ENCODE data around the gene FAM222B.
A peak's percentile ranks its signal among the peaks of the same experiment; 100 is the strongest.

Gene FAM222B

GRCh38 chr17:28763137-28763799 lies 79.3 kb downstream of the FAM222B start:
- no peak for TF ChIP-seq CTCF (conservative IDR thresholded peaks at IDR 0.05; ENCODE audit: low read depth)
- CTCF ChIA-PET: interaction anchor here (0.6 to 4.2 kb wide), 22 partner anchors 8 to 190 kb away, joined by 3 to 25 read pairs (median 5); partner anchors contain the start of genes DHRS13, FAM222B and TLCD1
- H3K27ac ChIP-seq: no peak overlapping the region
- no peak for DNase-seq (ENCODE audit: low spot score)
- POLR2A ChIA-PET (ENCODE audit: low non-redundant PET): interaction anchor here (0.5 kb wide), 1 partner anchor 50 kb away, joined by 8 read pairs; no protein-coding TSS in a partner anchor

DNA sequence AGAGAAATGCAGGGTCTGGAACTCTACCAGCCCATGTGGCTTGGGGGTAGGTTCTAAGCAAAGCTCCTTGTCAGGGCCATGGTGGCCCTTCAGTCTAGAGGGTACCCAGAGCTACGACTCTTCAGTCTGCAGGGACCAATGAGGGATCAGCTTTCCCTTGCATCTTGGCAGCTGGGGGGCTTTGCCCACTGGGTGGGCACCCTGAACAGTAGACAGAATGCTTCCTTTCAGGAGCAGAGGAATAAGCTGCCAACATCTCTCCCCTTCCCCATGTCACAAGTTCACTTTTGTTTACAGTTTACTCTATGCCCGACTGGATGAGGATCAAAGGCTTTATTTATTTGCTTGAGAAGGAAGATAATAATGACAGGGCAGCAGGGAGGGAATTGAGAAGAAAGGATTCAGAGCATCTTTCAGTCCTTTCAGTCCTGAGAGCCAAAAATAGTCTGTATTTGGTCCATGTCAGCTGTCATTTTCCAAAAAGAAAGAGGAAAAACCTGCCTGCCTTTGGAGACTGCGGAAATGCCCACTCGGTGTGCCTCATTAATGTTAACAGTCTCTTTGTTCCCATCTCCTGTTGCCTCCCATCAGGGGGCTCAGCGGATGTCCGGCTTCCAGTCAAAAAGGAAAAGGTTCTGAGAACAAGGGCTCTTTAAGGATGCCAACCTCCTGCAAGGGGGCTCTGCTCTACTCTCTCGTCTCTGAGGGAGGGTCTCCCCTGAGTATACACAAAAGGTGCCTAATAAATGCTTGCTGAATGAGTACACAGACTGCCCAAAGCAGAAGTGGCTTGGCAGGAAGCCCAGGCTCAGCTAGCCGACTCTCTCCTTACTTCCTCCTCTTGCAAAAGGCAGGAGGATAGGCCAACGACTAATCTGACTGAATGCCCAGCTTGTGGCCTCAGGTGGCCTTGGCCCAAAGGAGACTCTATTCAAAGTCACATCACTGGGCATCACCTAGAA lies 81.7 kb downstream of the FAM222B start:
- POLR2A ChIA-PET (ENCODE audit: low non-redundant PET): no interaction called here
- no peak for TF ChIP-seq CTCF (conservative IDR thresholded peaks at IDR 0.05; ENCODE audit: low read depth)
- CTCF ChIA-PET: interaction anchor here (4.2 kb wide), 1 partner anchor 34 kb away, joined by 25 read pairs; the partner anchor contains the start of gene TLCD1
- peak overlapping the region; percentile 51 for H3K27ac ChIP-seq
- no peak for DNase-seq (ENCODE audit: low spot score)

- no peak for TF ChIP-seq CTCF (conservative IDR thresholded peaks at IDR 0.05; ENCODE audit: low read depth)
- no peak for DNase-seq (ENCODE audit: low spot score)
- ChIA-PET POLR2A (ENCODE audit: low non-redundant PET) (interaction anchor here (0.6 kb wide), 1 partner anchor 33 kb away, joined by 5 read pairs; no protein-coding TSS in a partner anchor), CTCF (interaction anchor here (0.6 kb wide), 1 partner anchor 115 kb away, joined by 3 read pairs; no protein-coding TSS in a partner anchor)
- no peak overlapping the region; the same call in 1 of the 2 replicates for H3K27ac ChIP-seq
These were observed 83.2 kb downstream of the FAM222B start for GRCh38 chr17:28759256-28759865.

DNA sequence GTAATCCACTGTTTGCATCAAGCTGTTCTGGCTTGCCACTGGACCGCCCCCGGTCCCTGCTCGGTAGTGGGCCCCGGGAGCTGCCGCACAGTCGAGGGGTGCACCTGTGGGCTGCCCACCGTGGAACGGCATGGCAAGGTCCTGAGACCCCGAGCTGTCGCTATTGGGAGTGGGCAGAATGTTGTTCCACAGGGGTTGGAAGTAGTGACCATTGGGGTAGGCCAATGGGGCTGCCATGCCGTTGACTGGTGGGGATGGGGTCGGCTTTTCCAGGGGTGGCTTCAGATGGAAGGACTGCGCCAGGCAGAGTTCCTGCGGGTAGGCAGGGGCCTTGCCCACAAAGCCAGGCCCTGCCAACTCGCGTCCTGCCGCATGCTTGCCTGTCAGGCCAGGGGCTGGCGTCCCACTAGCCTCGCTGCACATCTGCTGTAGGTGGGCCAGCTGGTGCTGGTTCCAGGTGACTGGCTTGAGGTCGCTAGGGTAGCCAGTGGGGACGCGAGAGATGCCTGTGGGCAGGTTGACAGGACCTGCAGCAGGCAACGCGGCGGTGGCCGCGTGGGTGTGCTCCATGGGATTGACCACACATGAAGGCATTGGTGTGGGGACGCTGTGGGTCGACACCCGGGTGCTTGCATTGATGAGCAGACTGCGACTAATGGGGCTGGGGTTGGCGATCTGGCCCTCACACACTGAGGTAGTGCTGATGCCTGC lies 84.0 kb downstream of the FAM222B start:
- CTCF ChIA-PET: interaction anchor here (0.6 to 1.2 kb wide), 2 partner anchors 32 to 532 kb away, joined by 3 to 9 read pairs; partner anchors contain the start of gene TLCD1
- DNase-seq (ENCODE audit: low spot score): no peak
- H3K27ac ChIP-seq: peak overlapping the region; percentile 21
- POLR2A ChIA-PET (ENCODE audit: low non-redundant PET): no interaction called here
- no peak for TF ChIP-seq CTCF (conservative IDR thresholded peaks at IDR 0.05; ENCODE audit: low read depth)

DNA sequence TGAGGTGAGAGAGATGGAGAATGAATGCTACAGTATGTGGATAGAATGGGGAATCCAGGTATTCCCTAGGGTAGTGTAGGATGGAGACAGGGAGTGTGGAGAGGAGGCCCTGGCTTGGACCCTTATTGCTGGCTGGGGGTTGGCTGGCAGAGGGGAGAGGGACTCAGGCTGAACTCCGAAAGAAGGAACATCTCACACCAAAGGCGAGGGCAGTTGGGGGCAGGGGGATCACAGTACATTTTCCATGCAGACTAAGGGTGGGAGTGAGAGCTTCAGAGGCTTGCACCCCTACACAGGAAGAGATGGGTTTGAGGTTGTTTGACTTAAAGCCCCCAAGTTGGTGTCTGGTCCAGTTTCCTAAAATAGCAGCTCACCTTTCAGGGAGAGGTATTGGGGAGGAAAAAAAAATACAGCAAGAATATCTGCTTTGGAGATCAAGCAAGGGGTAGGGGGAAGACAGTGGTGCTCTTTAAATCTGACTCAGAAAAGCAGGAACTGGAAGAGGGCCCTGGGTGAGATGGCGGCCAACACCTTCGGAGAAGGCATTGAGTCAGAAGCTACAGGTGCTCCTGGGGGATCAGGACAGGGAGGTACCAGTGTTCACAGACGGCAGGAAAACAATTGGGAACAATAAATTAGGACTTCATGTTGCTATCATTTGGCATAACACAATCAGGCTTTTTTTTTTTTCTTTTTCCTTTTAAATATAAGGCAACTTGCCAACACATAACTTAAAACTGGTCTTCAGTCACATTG lies 86.4 kb downstream of the FAM222B start:
- CTCF ChIA-PET: interaction anchor here (0.6 to 0.7 kb wide), 2 partner anchors 30 to 342 kb away, joined by 3 read pairs; no protein-coding TSS in a partner anchor
- no peak for DNase-seq (ENCODE audit: low spot score)
- POLR2A ChIA-PET (ENCODE audit: low non-redundant PET): no interaction called here
- peak overlapping the region; percentile 37 for H3K27ac ChIP-seq
- TF ChIP-seq CTCF (conservative IDR thresholded peaks at IDR 0.05; ENCODE audit: low read depth): no peak
